A172 (cell line): ENCODE results near the gene ATG16L2. TPM values are rescaled to one million over a fixed set of nuclear protein-coding genes. Genes with fewer than 3 reads are reported as not detected.
"Not testable (repeated sequence)": the region's sequence is repeated elsewhere in the genome, so short reads cannot be mapped to it uniquely, and the experiment has no call there.

Experiments
- DNase-seq: peaks from one replicate; pipeline ENCODE4 v3.0.0-alpha.2; 2015; ENCODE audit warnings: low spot score
- total RNA-seq: library from RNA; depleted of rRNA; stranded (reverse); fragments of >200 nt; shearing (Covaris generic); gene quantifications from 2 replicates; pipeline ENCODE4 v1.2.3, GENCODE V29; 2014

ATG16L2 gene
- total RNA-seq, 1 experiment from 2014 or later: 46.5 TPM

GRCh38 chr11:72802822-72803221 lies 11.4 kb upstream of the ATG16L2 start:
- no peak for DNase-seq

- DNase-seq: no peak
Observed at GRCh38 chr11:72805216-72805615, 9.0 kb upstream of the ATG16L2 start.

GRCh38 chr11:72806378-72806777 lies 7.8 kb upstream of the ATG16L2 start:
- DNase-seq: not testable (repeated sequence)

GRCh38 chr11:72807021-72807693 lies 7.1 kb upstream of the ATG16L2 start:
- peak; percentile 27 for DNase-seq

- DNase-seq: no peak
Observed at GRCh38 chr11:72807792-72808191, 6.4 kb upstream of the ATG16L2 start.

- peak; percentile 28 for DNase-seq
Observed at GRCh38 chr11:72808331-72808798, 5.8 kb upstream of the ATG16L2 start.

- not testable (repeated sequence) for DNase-seq
Observed at GRCh38 chr11:72811686-72812085, 2.5 kb upstream of the ATG16L2 start.

- DNase-seq: peak; percentile 44
Observed at GRCh38 chr11:72812604-72812966, 1.6 kb upstream of the ATG16L2 start.

- peak; percentile 66 for DNase-seq
Observed at GRCh38 chr11:72812967-72813739, 1.1 kb upstream of the ATG16L2 start.

- DNase-seq: peak; percentile 65
Observed at GRCh38 chr11:72813740-72814285, 398 bp upstream of the ATG16L2 start.

- peak; percentile 58 for DNase-seq
Observed at GRCh38 chr11:72815110-72815618, 953 bp downstream of the ATG16L2 start.

GRCh38 chr11:72816404-72816990 lies 2.3 kb downstream of the ATG16L2 start:
- no peak for DNase-seq

- DNase-seq: no peak
Observed at GRCh38 chr11:72817966-72818365, 3.8 kb downstream of the ATG16L2 start.

GRCh38 chr11:72818971-72819370 lies 4.8 kb downstream of the ATG16L2 start:
- DNase-seq: no peak

- no peak for DNase-seq
Observed at GRCh38 chr11:72820439-72821139, 6.4 kb downstream of the ATG16L2 start.

- DNase-seq: no peak
Observed at GRCh38 chr11:72821221-72821919, 7.2 kb downstream of the ATG16L2 start.

GRCh38 chr11:72821920-72822799 lies 7.9 kb downstream of the ATG16L2 start:
- no peak for DNase-seq

- no peak for DNase-seq
Observed at GRCh38 chr11:72823105-72823804, 9.0 kb downstream of the ATG16L2 start.

GRCh38 chr11:72824020-72824419 lies 9.8 kb downstream of the ATG16L2 start:
- DNase-seq: no peak
